ENCODE data around the gene TSEN15.

The TSEN15 gene

GRCh38 chr1:184113251-184113650 lies 61.7 kb downstream of the TSEN15 start:
- Histone ChIP-seq H3K18ac (ENCODE audit: low read length) (no peak overlapping the region), H3K27me3 (ENCODE audit: insufficient read depth, low read length, poor library complexity) (no peaks in the 10 kb centered on the region), H2AK5ac (ENCODE audit: low read length) (no peak overlapping the region), H3K36me3 (ENCODE audit: control insufficient read depth, insufficient read depth, low read length) (no peaks in the 10 kb centered on the region), H3K79me2 (ENCODE audit: control insufficient read depth, insufficient read depth, low read length) (no peaks in the 10 kb centered on the region), H4K5ac (ENCODE audit: low read length) (no peak overlapping the region), H4K8ac (ENCODE audit: low read depth, low read length) (no peak overlapping the region), H3K4me3 (ENCODE audit: low read length) (no peak overlapping the region), H3K27ac (ENCODE audit: low read depth, low read length) (no peak overlapping the region), H3K4ac (ENCODE audit: low read depth, low read length) (no peak overlapping the region), H3K79me1 (ENCODE audit: low read length) (no peaks in the 10 kb centered on the region), H3K4me1 (ENCODE audit: control insufficient read depth, low read depth, low read length) (no peaks in the 10 kb centered on the region), H2BK5ac (ENCODE audit: low read length) (no peak overlapping the region), H3K23ac (ENCODE audit: low read length) (no peak overlapping the region), H2BK120ac (ENCODE audit: low read depth, low read length) (no peak overlapping the region), H3K56ac (ENCODE audit: low read length) (no peak overlapping the region), H3K9ac (ENCODE audit: low read length) (no peak overlapping the region), H2BK15ac (replicated peaks; ENCODE audit: low read depth) (no peak overlapping the region), H3K4me2 (ENCODE audit: low read length) (no peak overlapping the region)
- peak; percentile 2 for DNase-seq
- WGBS (ENCODE audit: extremely low coverage, insufficient coverage, low lambda C conversion rate): no CpG with 5 or more reads among the region's 1 CpG

- H3K27ac ChIP-seq (ENCODE audit: low read depth, low read length): no peak overlapping the region
- H2BK15ac ChIP-seq (replicated peaks; ENCODE audit: low read depth): no peak overlapping the region
- H2AK5ac ChIP-seq (ENCODE audit: low read length): no peak overlapping the region
- no peaks in the 10 kb centered on the region for H3K4me1 ChIP-seq (ENCODE audit: control insufficient read depth, low read depth, low read length)
- H4K8ac ChIP-seq (ENCODE audit: low read depth, low read length): no peak overlapping the region
- no peaks in the 10 kb centered on the region for H3K79me2 ChIP-seq (ENCODE audit: control insufficient read depth, insufficient read depth, low read length)
- no peak overlapping the region for H3K4ac ChIP-seq (ENCODE audit: low read depth, low read length)
- H3K27me3 ChIP-seq (ENCODE audit: insufficient read depth, low read length, poor library complexity): no peaks in the 10 kb centered on the region
- no peak for DNase-seq
- H2BK5ac ChIP-seq (ENCODE audit: low read length): no peak overlapping the region
- no peak overlapping the region for H3K4me3 ChIP-seq (ENCODE audit: low read length)
- H2BK120ac ChIP-seq (ENCODE audit: low read depth, low read length): no peak overlapping the region
- no peaks in the 10 kb centered on the region for H3K79me1 ChIP-seq (ENCODE audit: low read length)
- no peak overlapping the region for H3K23ac ChIP-seq (ENCODE audit: low read length)
- no peak overlapping the region for H3K9ac ChIP-seq (ENCODE audit: low read length)
- H3K4me2 ChIP-seq (ENCODE audit: low read length): no peak overlapping the region
- H3K18ac ChIP-seq (ENCODE audit: low read length): no peak overlapping the region
- no peak overlapping the region for H3K56ac ChIP-seq (ENCODE audit: low read length)
- H3K36me3 ChIP-seq (ENCODE audit: control insufficient read depth, insufficient read depth, low read length): no peaks in the 10 kb centered on the region
- H4K5ac ChIP-seq (ENCODE audit: low read length): no peak overlapping the region
These were observed 63.4 kb downstream of the TSEN15 start for GRCh38 chr1:184114818-184115398.

GRCh38 chr1:184116287-184116686 lies 64.8 kb downstream of the TSEN15 start:
- H2AK5ac ChIP-seq (ENCODE audit: low read length): no peak overlapping the region
- no peaks in the 10 kb centered on the region for H3K79me2 ChIP-seq (ENCODE audit: control insufficient read depth, insufficient read depth, low read length)
- no peak overlapping the region for H3K18ac ChIP-seq (ENCODE audit: low read length)
- H2BK15ac ChIP-seq (replicated peaks; ENCODE audit: low read depth): no peak overlapping the region
- H4K8ac ChIP-seq (ENCODE audit: low read depth, low read length): no peak overlapping the region
- H3K27me3 ChIP-seq (ENCODE audit: insufficient read depth, low read length, poor library complexity): no peaks in the 10 kb centered on the region
- H3K36me3 ChIP-seq (ENCODE audit: control insufficient read depth, insufficient read depth, low read length): no peaks in the 10 kb centered on the region
- WGBS (ENCODE audit: extremely low coverage, insufficient coverage, low lambda C conversion rate): no CpG with 5 or more reads among the region's 2 CpGs
- DNase-seq: peak; percentile 53
- H3K4me1 ChIP-seq (ENCODE audit: control insufficient read depth, low read depth, low read length): no peaks in the 10 kb centered on the region
- no peak overlapping the region for H4K5ac ChIP-seq (ENCODE audit: low read length)
- H3K4me3 ChIP-seq (ENCODE audit: low read length): no peak overlapping the region
- H2BK5ac ChIP-seq (ENCODE audit: low read length): no peak overlapping the region
- H3K27ac ChIP-seq (ENCODE audit: low read depth, low read length): no peak overlapping the region
- no peak overlapping the region for H3K4ac ChIP-seq (ENCODE audit: low read depth, low read length)
- no peak overlapping the region for H2BK120ac ChIP-seq (ENCODE audit: low read depth, low read length)
- no peak overlapping the region for H3K9ac ChIP-seq (ENCODE audit: low read length)
- no peak overlapping the region for H3K23ac ChIP-seq (ENCODE audit: low read length)
- no peak overlapping the region for H3K4me2 ChIP-seq (ENCODE audit: low read length)
- H3K79me1 ChIP-seq (ENCODE audit: low read length): no peaks in the 10 kb centered on the region
- no peak overlapping the region for H3K56ac ChIP-seq (ENCODE audit: low read length)

- no peak overlapping the region for H4K8ac ChIP-seq (ENCODE audit: low read depth, low read length)
- H4K5ac ChIP-seq (ENCODE audit: low read length): no peak overlapping the region
- H3K4me1 ChIP-seq (ENCODE audit: control insufficient read depth, low read depth, low read length): no peaks in the 10 kb centered on the region
- no peak overlapping the region for H3K4me3 ChIP-seq (ENCODE audit: low read length)
- H2AK5ac ChIP-seq (ENCODE audit: low read length): no peak overlapping the region
- H3K18ac ChIP-seq (ENCODE audit: low read length): no peak overlapping the region
- no peak overlapping the region for H2BK120ac ChIP-seq (ENCODE audit: low read depth, low read length)
- H3K56ac ChIP-seq (ENCODE audit: low read length): no peak overlapping the region
- no CpG with 5 or more reads among the region's 2 CpGs for WGBS (ENCODE audit: extremely low coverage, insufficient coverage, low lambda C conversion rate)
- DNase-seq: peak; percentile 13
- no peaks in the 10 kb centered on the region for H3K27me3 ChIP-seq (ENCODE audit: insufficient read depth, low read length, poor library complexity)
- H3K4me2 ChIP-seq (ENCODE audit: low read length): no peak overlapping the region
- no peaks in the 10 kb centered on the region for H3K79me1 ChIP-seq (ENCODE audit: low read length)
- no peak overlapping the region for H3K27ac ChIP-seq (ENCODE audit: low read depth, low read length)
- H3K4ac ChIP-seq (ENCODE audit: low read depth, low read length): no peak overlapping the region
- no peak overlapping the region for H3K9ac ChIP-seq (ENCODE audit: low read length)
- no peaks in the 10 kb centered on the region for H3K79me2 ChIP-seq (ENCODE audit: control insufficient read depth, insufficient read depth, low read length)
- H3K23ac ChIP-seq (ENCODE audit: low read length): no peak overlapping the region
- H2BK5ac ChIP-seq (ENCODE audit: low read length): no peak overlapping the region
- no peaks in the 10 kb centered on the region for H3K36me3 ChIP-seq (ENCODE audit: control insufficient read depth, insufficient read depth, low read length)
- no peak overlapping the region for H2BK15ac ChIP-seq (replicated peaks; ENCODE audit: low read depth)
These were observed 66.5 kb downstream of the TSEN15 start for GRCh38 chr1:184118046-184118445.
